ENCODE data around the gene DNAJC1. TPM values are rescaled to one million over a fixed set of nuclear protein-coding genes. Genes with fewer than 3 reads are reported as not detected.
A peak's percentile ranks its signal among the peaks of the same experiment; 100 is the strongest.
"Not testable (repeated sequence)": the region's sequence is repeated elsewhere in the genome, so short reads cannot be mapped to it uniquely, and the experiment has no call there.

DNAJC1 gene
- total RNA-seq, result 40.4 TPM

DNA sequence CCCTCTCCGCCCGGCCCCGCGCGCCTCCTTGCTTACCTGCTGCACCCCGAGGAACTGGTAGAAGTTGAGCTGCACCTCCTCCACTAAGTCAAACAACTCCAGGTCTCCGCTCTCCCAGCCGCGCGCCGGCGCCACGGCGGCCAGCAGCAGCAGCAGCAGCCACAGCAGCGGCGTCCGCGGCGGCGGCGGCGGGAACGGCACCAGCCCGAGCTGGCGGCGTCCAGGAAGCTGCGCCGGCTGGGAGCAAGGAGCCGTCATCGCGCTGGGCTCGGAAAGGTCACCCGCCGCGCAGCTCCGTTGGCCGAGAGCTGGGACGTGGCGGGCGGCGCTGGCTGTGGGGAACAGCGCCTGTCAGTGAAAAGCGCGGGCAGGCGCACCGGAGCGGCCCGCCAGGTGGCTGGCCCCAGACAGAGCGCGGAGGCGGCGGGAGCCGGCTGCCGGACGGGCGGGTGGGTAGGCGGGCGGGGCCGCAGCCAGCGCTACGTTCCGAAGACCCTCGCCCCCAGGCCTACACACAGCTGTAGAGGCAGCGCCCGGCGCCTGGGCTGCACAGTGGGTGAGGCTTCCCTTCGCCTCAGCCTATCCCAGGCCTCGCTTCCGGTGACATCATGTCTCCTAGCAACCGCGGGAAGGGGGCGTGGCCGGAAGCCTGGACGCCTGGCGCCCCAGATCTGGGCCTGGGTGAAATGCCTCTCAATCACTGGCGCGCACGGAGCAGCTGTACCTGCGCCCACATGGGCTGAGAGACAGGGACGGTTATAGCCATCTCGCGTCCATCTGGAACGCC lies at the start of gene DNAJC1:
DNAJC1 (minus strand) TSS at position 554 of the 787 bp plus-strand sequence; CDS start at position 258, 296 bp downstream.
- DNase-seq (ENCODE audit: low spot score), result peak; percentile 98

GRCh38 chr10:22053048-22053447 lies 49.5 kb upstream of the DNAJC1 start:
- no peak for DNase-seq (ENCODE audit: low spot score)

GRCh38 chr10:22049635-22050034 lies 46.1 kb upstream of the DNAJC1 start:
- no peak for DNase-seq (ENCODE audit: low spot score)

DNA sequence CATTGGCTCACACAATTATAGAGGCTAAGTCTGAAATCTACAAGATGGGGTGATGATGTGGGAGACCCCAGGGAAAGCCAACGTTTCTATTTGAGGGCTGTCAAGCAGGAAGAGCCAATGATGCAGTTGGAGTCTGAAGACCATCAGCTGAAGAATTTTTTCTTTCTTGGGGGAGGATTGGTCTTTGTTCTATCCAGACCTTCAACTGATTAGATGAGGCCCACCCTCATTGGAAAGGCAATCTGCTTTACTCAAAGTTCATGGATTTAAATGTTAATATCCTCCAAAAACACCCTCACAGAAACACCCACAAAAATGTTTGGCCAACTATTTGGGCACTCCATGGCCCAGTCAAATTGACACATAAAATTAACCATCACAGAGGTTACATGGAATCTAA lies 44.3 kb upstream of the DNAJC1 start:
- DNase-seq (ENCODE audit: low spot score), result no peak

DNA sequence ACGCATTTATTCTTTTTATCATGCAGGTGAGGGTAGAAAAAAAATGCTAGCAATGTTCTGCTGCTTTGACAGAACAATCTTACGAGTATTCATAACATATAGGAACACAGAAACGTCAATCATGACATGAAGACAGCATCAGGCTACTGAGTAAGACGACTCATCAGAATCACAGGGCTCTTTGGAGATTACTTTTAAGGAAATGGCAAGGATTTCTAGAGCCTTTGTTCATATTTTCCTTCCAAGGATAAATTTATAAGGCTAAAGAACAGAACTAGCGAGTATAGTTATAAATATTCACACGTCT lies 39.8 kb upstream of the DNAJC1 start:
- no peak for DNase-seq (ENCODE audit: low spot score)

- DNase-seq (ENCODE audit: low spot score), result no peak
These were observed 39.2 kb upstream of the DNAJC1 start for GRCh38 chr10:22042557-22043326.

GRCh38 chr10:22034333-22034732 lies 30.8 kb upstream of the DNAJC1 start:
- DNase-seq (ENCODE audit: low spot score), result no peak

DNA sequence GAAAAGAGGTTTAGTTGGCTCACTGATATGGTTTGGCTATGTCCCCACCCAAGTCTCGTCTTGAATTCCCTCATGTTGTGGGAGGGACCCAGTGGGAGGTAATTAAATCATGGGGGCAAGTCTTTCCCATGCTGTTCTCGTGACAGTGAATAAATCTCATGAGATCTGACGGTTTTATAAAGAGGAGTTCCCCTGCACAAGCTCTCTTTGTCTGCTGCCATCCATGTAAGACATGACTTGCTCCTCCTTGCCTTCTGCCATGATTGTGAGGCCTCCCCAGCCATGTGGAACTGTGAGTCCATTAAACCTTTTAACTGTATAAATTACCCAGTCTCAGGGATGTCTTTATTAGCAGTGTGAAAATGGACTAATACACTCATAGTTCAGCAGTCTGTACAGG lies 28.7 kb upstream of the DNAJC1 start:
- not testable (repeated sequence) for DNase-seq (ENCODE audit: low spot score)

- no peak for DNase-seq (ENCODE audit: low spot score)
These were observed 26.9 kb upstream of the DNAJC1 start for GRCh38 chr10:22030421-22030820.

DNA sequence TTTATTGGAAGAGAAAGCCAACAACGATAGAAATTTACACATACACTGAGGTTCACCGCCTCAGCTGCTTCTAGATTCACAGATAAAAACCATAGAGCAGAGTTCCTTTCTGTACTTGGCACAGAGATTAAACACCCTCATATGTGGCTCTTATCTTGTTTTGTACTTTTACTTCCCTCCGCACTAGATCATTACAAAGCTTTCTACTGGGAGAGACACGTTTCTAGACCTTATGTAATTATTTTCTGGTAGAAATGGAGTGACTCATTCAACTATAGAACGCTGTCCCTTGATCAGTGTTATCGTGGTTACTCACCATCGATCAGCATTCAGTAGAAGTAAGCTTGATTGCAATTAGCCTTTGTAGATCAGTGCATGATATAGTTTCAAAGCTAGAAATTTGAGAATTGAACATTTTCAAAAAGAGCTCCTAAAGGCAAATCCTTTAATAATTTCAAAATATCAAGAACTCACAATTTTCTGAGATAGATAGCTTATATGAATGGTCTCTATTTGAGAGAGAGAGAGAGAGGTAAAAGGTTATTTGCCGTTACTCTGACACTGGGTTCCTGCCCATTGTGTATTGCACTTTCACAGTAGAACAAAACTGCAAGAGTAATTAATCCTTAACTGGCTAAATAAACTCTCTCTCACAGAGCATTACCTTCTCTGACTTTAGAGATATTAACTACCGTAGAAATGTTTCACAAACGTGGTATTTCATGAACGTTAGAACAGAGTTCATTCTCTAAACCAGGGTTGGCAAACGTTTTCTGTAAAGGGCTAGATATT lies 26.1 kb upstream of the DNAJC1 start:
- DNase-seq (ENCODE audit: low spot score), result no peak

- no peak for DNase-seq (ENCODE audit: low spot score)
These were observed 24.1 kb upstream of the DNAJC1 start for GRCh38 chr10:22027364-22028238.

DNA sequence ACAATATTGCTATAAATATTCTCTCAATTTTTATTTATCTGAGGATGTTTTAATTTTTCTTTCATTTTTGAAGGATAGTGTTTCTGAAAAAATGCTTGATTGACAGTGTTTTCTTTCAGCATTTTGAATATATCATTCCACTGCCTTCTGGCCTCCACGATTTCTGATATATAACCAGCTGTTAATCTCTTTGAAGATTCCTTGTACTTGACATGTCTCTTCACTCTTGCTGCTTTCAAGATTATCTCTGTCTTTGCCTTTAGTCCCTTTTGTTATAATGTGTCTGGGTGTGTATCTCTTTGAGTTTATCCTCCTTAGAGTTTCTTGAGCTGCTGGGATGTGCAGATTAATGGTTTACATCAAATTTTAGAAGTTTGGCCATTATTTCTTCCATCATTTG lies 22.8 kb upstream of the DNAJC1 start:
- DNase-seq (ENCODE audit: low spot score), result no peak

GRCh38 chr10:22023508-22023907 lies 20.0 kb upstream of the DNAJC1 start:
- no peak for DNase-seq (ENCODE audit: low spot score)

GRCh38 chr10:22022257-22023032 lies 18.9 kb upstream of the DNAJC1 start:
- DNase-seq (ENCODE audit: low spot score), result peak; percentile 39

- not testable (repeated sequence) for DNase-seq (ENCODE audit: low spot score)
These were observed 17.6 kb upstream of the DNAJC1 start for GRCh38 chr10:22021144-22021543.

DNA sequence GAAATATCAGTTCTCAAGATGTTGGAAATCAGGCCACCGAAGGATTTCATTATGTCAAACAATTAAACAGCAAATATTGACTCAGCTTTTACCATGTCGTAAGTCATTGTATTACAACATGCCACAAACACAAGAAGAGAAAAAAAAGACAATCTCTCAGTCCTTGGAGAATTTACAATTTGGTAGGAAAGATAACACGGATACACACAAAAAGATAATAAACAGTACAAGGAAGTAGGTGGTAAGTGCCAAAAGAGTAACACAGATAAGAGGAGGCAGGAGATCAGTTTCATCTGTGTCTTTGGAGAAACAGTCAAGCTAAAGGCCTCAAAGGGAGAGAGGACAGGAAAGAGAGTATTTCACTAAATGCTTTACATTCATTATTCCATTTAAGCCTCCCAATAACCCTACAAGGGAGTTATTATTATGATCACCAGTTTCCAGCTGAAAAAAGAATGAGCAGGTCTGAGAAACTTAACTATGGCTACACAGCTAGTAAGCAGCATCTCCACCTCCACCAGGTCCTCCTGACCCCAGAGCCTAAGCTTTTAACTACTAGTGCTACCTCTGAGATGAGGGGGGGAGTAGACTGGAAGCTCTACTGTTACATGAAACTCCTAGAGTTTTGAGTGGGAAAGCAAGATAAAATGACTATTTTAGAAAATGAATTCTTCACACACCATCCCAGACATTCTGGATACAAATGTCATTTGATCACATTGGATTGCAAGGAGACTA lies 13.9 kb upstream of the DNAJC1 start:
- DNase-seq (ENCODE audit: low spot score), result no peak

DNA sequence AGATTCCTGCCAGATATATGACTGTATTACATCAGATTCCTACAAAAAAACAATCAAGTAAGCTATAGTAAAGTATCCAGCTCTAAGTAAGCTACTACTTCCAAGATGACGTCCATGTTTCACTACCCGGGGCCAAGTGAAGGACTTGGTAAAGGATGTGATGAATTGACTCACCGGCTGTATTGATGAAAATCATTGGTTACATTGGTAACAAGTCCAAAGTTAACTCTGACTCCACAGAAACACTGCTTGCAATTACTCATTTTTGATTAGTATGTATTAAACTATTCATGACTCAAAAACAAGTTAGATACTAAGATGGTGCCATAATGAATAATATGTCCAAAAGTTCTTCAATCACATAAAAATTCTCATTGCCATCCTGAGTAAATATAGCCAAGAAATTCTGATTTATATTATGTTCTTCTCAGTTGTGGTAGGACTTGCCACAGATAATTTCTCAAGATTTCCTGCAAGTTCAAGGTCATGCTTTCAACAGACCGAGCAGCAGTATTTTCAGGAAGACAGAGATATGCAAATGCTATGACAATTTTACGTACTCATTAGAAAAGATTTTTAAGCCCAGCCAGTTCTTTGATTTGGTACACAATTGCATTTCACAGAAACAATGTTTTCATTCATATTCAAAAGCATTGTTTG lies 12.6 kb upstream of the DNAJC1 start:
- no peak for DNase-seq (ENCODE audit: low spot score)

GRCh38 chr10:22010973-22011408 lies 7.5 kb upstream of the DNAJC1 start:
- DNase-seq (ENCODE audit: low spot score), result no peak

DNA sequence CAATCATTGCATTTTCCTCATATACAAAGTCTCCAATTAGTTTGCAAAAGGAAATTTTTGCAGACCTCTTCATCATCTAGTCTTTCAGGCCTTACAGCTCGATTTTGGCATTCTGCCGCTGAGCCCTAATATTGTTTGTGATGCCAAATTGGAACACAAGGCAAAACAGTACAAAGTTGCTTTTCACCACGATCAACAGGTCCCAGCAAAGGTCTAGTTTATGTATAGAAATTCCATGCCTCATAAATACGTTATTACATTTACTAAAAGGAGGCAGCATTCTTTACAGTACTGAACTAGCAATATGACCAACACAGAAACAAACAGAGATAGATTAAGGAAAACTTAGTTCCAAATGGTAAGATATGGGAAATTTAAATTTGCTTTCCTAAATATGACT lies 7.0 kb upstream of the DNAJC1 start:
- DNase-seq (ENCODE audit: low spot score), result no peak
